HEK293T (cell line): ENCODE measurements around the gene CTNNA3.

ENCODE experiments used
- CTCF ChIA-PET: fragments of 350-600 bp; formaldehyde crosslinking; extraction: SDS; loops from one replicate; lab custom pipeline; 2021; ENCODE audit warnings: antibody characterized with exemption, inconsistent platforms; lab: Yijun Ruan, JAX
- POLR2A ChIA-PET: fragments of 350-600 bp; formaldehyde crosslinking; extraction: SDS; loops from one replicate; lab custom pipeline; 2020; ENCODE audit warnings: antibody characterized with exemption, inconsistent platforms; lab: Yijun Ruan, JAX
- DNase-seq: peaks from one replicate; pipeline ENCODE4 v3.0.0; 2012; ENCODE audit warnings: mixed read lengths; ENCODE audit errors: extremely low spot score
- ARNT ChIP-seq: fragments of 450-650 bp; IDR thresholded peaks from 2 replicates; pipeline ENCODE4 v1.6.1; 2017; ENCODE audit warnings: mild to moderate bottlenecking
- BHLHE40 ChIP-seq: fragments of 450-650 bp; IDR thresholded peaks from 2 replicates; pipeline ENCODE4 v1.6.1; 2016; ENCODE audit warnings: mild to moderate bottlenecking, moderate library complexity, borderline replicate concordance
- CTBP1 ChIP-seq: fragments of 450-650 bp; IDR thresholded peaks from 2 replicates; pipeline ENCODE4 v1.6.1; 2016; ENCODE audit warnings: borderline replicate concordance
- ELF4 ChIP-seq: fragments of 450-650 bp; IDR thresholded peaks from 2 replicates; pipeline ENCODE4 v1.6.1; 2017; ENCODE audit warnings: antibody characterized with exemption
- FOXA1 ChIP-seq: fragments of 450-650 bp; IDR thresholded peaks from 2 replicates; pipeline ENCODE4 v1.6.1; 2016; ENCODE audit warnings: mild to moderate bottlenecking
- FOXK2 ChIP-seq: fragments of 450-650 bp; IDR thresholded peaks from 2 replicates; pipeline ENCODE4 v1.6.1; 2016; ENCODE audit warnings: mild to moderate bottlenecking
- FOXM1 ChIP-seq: fragments of 450-650 bp; IDR thresholded peaks from 2 replicates; pipeline ENCODE4 v1.6.1; 2017; ENCODE audit warnings: mild to moderate bottlenecking, borderline replicate concordance
- HDGF ChIP-seq: fragments of 450-650 bp; IDR thresholded peaks from 2 replicates; pipeline ENCODE4 v1.6.1; 2017; ENCODE audit warnings: antibody characterized with exemption, borderline replicate concordance
- L3MBTL2 ChIP-seq: fragments of 450-650 bp; conservative IDR thresholded peaks from 2 replicates; pipeline ENCODE4 v1.6.1; 2016; ENCODE audit warnings: mild to moderate bottlenecking
- LEF1 ChIP-seq: fragments of 450-650 bp; IDR thresholded peaks from 2 replicates; pipeline ENCODE4 v1.6.1; 2017; ENCODE audit warnings: mild to moderate bottlenecking, borderline replicate concordance
- NFRKB ChIP-seq: fragments of 450-650 bp; IDR thresholded peaks from 2 replicates; pipeline ENCODE4 v1.6.1; 2016; ENCODE audit warnings: mild to moderate bottlenecking, moderate library complexity
- PKNOX1 ChIP-seq: fragments of 450-650 bp; IDR thresholded peaks from 2 replicates; pipeline ENCODE4 v1.6.1; 2016
- SP1 ChIP-seq: fragments of 450-650 bp; IDR thresholded peaks from 2 replicates; pipeline ENCODE4 v1.6.1; 2017
- SUZ12 ChIP-seq: fragments of 450-650 bp; IDR thresholded peaks from 2 replicates; pipeline ENCODE4 v1.6.1; 2016; ENCODE audit warnings: mild to moderate bottlenecking
- TARDBP ChIP-seq: fragments of 450-650 bp; IDR thresholded peaks from 2 replicates; pipeline ENCODE4 v1.6.1; 2016
- ZNF384 ChIP-seq: fragments of 450-650 bp; IDR thresholded peaks from 2 replicates; pipeline ENCODE4 v1.6.1; 2016

Gene CTNNA3

GRCh38 chr10:65891073-65891981, 1804.7 kb downstream of the CTNNA3 start:
- TF ChIP-seq BHLHE40 (no peak), ZNF384 (no peak), L3MBTL2 (no peak), ARNT (no peak), FOXA1 (no peak), SUZ12 (no peak), PKNOX1 (no peak), SP1 (no peak), FOXK2 (no peak), ELF4 (no peak), TARDBP (no peak), LEF1 (no peak), HDGF (no peak), FOXM1 (no peak), CTBP1 (no peak), NFRKB (no peak)
- CTCF ChIA-PET, result no interaction called here
- POLR2A ChIA-PET, result no interaction called here
- no peak for DNase-seq

GRCh38 chr10:65864529-65864928, 1831.5 kb downstream of the CTNNA3 start:
- TF ChIP-seq LEF1 (no peak), FOXA1 (no peak), ELF4 (no peak), NFRKB (no peak), TARDBP (no peak), ARNT (no peak), SUZ12 (no peak), FOXK2 (no peak), CTBP1 (no peak)
- DNase-seq, result no peak
- ChIA-PET CTCF (no interaction called here), POLR2A (no interaction called here)

- CTCF ChIA-PET, result no interaction called here
- DNase-seq, result no peak
- POLR2A ChIA-PET, result no interaction called here
- no peak for TF ChIP-seq SP1
- TF ChIP-seq FOXK2, result no peak
- no peak for TF ChIP-seq CTBP1
- TF ChIP-seq ELF4, result no peak
- no peak for TF ChIP-seq L3MBTL2
- no peak for TF ChIP-seq ZNF384
- TF ChIP-seq ARNT, result no peak
- no peak for TF ChIP-seq NFRKB
- no peak for TF ChIP-seq FOXA1
- TF ChIP-seq TARDBP, result no peak
- TF ChIP-seq PKNOX1, result no peak
- TF ChIP-seq LEF1, result no peak
Observed at GRCh38 chr10:65864036-65864435, 1832.0 kb downstream of the CTNNA3 start.
